Suppressor macrophage (primary cell): ENCODE data around the gene SLC35E2B.

Experiments
- DNase-seq, 4 experiments: peaks; one replicate each; pipeline ENCODE4 v3.0.0-alpha.2; 2020 to 2022

Gene SLC35E2B

GRCh38 chr1:1623631-1624442 is 68.8 kb downstream of the SLC35E2B start:
- peak in 1 of 4 experiments; percentile 1 for DNase-seq

GRCh38 chr1:1623181-1623630 is 69.4 kb downstream of the SLC35E2B start:
- no peak for DNase-seq

- DNase-seq: no peak
Measured at GRCh38 chr1:1622788-1623094, 69.9 kb downstream of the SLC35E2B start.

GRCh38 chr1:1622010-1622787 is 70.4 kb downstream of the SLC35E2B start:
- DNase-seq: no peak

DNA sequence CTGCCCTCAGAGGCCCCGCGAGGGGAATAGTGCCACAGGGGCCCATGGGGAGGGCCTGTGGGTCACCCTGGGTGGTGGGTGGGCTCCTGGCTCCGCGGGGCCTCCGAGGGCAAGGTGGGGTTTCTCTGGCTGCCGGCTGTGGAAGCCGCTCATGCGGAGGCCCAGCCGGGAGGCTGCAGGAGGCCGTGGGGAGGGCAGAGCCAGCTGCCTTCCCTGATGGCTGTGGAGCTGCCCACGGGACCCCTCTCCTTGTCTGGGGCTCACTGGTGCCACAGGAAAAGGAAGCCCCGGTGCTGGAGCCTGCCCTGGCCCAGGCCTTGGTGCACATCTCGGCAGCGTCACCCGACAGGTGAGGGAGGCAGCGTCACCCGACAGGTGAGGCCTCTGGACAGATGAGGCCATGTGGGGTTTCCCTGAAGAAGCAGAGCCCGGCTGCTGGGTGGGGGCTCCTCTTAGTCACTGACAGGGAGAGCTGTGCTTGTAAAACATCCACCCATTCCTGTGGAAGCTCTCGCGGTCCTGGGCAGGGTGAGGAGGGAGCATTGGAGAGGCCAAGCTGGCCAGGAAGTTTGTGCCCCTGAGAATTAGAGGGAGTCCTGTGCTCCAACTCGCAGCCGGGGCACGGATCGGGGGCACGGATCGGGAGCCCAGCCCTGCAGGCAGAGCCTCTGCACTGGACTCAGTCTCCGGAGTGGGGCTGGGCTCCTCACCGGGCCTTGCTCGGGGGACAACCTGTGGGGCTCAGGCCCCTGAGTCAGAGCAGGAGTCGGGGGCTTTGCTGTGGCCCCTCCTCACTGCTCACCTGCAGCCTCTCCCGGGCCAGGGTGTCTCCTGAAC is 71.2 kb downstream of the SLC35E2B start:
- no peak for DNase-seq

DNA sequence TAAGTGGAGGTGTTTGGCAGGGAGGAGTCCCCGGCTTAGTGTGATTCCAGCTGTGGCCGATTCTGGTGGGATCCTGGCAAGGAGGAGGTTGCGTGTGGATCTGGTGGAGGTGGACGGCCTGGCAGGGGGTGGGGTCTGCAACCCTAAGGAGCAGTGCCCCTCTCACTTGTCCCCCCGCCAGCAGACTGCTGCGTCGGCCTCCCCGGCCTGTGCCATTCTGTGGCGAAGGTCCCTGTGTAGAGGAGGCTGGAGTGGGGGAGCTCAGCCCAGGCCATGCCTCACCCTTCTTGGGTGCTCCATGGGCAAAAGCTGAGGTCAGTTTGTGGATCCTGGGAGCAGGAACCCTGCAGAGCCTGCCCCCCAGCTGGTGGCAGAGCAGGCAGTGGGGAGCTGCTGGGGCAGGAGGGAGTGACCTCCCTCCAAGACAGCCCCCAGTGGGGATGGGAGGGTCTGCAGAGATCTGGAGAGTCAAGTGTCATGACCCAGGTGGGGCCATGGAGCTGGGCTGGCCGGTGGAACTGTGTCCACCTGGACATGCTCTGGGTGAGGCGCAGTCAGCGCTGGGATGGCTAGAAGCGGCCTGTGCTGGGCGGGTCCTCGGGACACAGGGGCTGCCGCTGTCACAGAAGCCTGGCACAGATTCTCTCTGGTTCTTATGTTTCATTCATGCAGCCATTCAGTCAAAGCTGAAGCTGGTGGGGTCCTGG is 72.0 kb downstream of the SLC35E2B start:
- DNase-seq: peak in 1 of 4 experiments; percentile 2

DNA sequence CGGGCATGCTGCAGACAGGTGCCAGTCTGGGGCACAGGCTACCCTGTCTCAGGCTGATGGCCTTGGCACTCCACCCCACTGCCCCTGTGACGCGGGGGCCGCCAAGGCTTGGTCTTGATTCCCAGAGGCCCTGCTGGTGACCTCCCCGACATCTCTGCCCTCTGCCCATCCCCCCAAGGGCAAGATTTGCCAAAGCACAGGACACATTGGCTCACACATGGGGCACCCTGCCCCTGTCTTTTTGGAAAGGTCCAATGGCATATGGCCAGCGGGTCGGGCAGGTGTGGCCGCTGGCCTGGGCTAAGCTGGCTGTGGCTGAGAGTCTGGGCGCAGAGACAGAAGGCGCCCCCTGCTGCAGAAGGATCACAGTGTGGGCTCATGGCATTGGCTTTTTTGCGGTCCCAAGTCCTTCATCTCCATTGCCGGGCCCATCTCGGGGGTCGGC is 72.7 kb downstream of the SLC35E2B start:
- DNase-seq: peak in 3 of 4 experiments; percentile 36 to 53 (median 39)

DNA sequence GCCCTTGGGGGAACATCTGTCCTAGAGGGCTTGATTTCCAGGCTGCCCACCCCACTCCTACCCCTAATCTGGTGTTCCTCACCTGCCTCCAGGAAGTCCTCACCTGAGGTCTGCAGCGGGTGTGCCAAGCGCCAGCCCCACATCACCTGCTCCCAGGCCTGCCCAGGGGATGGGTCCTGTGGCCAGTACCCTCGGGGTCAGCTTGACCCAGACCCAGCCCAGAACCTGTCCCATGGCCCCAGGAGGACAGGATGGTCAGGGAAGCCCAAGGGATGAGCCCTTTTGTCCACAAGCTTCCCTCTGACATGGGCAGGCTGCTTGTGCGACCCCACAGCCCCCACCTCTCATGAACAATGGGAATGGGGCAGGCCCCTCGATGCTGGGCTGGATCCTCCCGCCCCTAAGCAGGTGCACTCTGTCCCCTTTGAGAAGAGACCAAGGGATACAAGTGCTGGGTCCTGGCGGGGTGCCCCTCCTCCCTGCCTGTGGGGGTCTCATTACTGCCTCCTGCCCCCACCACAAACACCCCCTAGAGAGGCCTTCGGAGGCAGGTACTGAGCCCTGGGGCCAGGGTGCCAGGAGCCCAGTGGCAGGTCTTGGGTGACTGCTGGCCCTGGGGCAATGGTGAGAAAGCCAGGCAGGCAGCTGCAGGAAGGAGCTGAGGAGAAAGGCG is 74.1 kb downstream of the SLC35E2B start:
- no peak for DNase-seq

GRCh38 chr1:1617925-1618324 is 74.7 kb downstream of the SLC35E2B start:
- DNase-seq: no peak

GRCh38 chr1:1617516-1617915 is 75.1 kb downstream of the SLC35E2B start:
- no peak for DNase-seq

DNA sequence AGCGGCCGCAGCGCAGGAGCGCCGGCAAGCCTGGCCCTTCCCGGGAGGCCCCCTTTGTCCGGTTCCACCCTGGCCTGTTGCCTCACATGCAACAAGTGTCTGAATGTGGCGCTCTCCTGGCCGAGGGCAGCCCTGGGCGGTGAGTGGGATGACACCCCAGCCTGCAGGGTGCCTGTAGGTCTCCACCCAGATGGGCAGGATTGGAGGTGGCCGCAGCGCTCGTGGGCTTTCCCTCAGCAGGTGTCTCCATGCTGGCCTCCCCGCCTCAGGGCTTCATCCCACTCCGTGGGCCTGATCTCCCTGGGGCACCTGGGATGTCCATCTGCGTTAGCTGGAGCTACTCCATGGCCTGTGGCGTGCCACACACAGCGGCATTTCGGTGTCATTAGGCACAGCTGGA is 75.8 kb downstream of the SLC35E2B start:
- no peak for DNase-seq

- peak; percentile 67 to 87 (median 74) for DNase-seq
Measured at GRCh38 chr1:1616045-1616790, 76.4 kb downstream of the SLC35E2B start.

DNA sequence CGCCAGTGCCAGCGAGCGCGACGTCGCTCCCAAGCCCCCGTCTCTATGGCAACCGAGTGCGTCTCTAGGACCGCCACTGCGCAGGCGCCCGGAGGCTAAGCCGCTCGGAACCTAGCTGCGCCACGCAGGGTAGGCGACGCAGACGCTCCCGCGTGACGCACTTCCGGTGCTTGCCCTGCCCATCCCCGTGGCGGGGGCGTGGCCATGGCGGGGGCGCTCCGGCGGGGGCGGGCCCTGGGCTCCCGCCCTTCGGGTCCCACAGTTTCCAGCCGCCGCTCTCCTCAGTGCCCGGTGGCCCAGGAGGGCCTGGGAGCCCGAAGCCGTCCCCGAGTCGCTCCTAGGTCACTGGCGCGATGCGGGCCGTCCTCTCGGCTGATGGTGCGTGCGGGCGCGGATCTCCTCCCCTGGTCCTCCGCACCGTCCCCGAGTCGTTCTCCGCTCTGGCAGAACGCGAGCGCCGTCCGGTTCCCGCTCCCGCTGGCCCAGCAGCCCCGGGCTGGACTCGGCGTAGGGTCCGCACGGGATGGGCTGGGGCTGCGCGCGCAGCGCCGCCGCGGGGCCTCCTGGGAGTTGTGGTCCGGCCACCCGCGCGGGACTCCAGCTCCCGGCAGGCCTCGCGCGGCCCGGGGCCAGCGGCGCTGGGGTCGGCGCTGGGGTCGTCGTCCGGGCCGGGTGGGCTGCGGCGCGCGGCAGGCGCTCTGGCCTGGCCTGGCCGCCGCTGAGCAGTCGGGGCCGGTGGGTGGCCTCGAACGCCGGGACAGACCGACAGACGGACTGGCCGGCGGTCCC is 77.1 kb downstream of the SLC35E2B start, which contains the start of gene MIB2:
Gene MIB2 (plus strand): TSS at position 245 of the 789 bp plus-strand sequence. CDS start 7,953 bp downstream, outside the sequence.
- peak; percentile 99 to 100 (median 99) for DNase-seq

DNA sequence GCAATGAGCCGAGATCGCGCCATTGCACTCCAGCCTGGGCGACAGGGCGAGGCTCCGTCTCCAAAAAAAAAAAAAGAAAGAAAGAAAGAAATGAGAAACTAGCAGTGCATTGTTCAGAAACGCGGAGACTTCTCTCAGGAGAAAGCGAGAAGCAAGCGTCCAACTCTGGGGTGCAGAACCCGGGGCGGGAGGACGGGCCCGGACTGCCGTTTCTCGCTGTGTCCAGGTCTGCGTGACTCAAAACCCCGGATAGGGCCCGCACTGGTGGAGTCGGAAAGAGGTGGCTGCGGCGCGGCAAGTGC is 77.7 kb downstream of the SLC35E2B start:
- DNase-seq: no peak

GRCh38 chr1:1614204-1614953 is 78.2 kb downstream of the SLC35E2B start:
- DNase-seq: peak; percentile 90 to 96 (median 91)

DNA sequence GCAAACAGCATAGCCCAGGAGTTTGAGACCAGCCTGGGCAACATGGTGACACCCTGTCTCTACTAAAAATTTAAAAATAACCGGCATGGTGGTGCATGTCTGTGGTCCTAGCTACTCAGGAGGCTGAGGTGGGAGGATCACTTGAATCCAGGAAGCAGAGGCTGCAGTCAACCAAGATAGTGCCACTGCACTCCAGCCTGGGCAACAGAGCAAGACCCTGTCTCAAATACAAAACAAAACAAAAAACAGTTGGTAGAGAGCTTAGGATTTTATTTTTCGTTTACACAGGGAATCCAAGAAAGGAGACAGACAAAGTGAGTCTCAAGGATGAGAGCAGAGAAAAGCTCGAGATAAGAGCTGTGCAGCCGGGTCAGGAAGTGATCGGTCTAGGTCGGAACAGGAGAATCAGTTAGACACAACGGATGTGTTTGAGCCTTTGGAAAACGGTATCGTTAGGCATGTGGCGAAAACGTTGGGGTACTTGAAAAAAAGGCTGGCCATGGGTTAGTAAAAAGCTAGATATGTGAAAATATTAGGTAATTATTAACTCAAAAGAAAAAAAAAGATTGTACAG is 79.0 kb downstream of the SLC35E2B start:
- DNase-seq: no peak

DNA sequence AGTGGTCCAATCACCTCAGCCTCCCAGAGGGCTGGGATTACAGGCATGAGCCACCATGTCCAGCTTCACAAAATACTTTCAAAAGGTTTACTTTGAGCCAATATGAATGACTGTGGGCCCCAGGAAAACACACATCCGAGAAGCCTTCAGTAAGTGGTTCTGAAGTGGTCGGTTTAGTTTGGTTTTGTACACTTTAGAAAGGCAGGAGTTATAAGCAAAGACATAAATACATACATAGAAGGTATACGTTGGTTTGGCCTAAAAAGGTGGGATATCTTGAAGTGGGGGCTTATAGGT is 80.5 kb downstream of the SLC35E2B start:
- DNase-seq: no peak

DNA sequence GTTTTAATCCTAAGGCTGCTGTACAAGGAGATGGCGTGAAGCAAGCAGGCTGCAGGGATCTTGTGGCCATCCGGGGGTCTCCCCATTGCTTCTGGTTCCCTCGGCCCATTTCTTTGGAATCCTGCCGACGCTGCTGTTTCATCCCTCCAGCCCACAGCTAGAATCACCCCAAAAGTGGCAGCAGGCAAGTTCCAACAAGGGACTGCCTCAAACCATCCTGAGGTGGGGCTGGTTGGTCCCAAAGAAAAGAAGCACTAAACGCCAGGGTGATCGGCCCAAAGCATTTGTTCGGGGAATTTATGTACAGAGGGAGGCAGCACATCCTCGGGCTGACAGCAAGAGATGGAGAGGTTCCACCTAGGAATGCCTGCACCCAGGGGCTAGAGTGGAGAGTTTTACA is 81.8 kb downstream of the SLC35E2B start:
- DNase-seq: no peak

- no peak for DNase-seq
Measured at GRCh38 chr1:1609822-1610485, 82.6 kb downstream of the SLC35E2B start.
